ENCODE measurements around the gene LSM10. TPM values are rescaled to one million over a fixed set of nuclear protein-coding genes. Genes with fewer than 3 reads are reported as not detected.

Gene LSM10
- total and polyA plus RNA-seq, 8 donors = 5.1 to 261 (median 55.6) TPM

GRCh38 chr1:36392836-36393235, 4.9 kb downstream of the LSM10 start:
- TF ChIP-seq POLR2AphosphoS5 (IDR thresholded peaks at IDR 0.05) (no peak), CTCF (IDR thresholded peaks at IDR 0.05) (no peak), POLR2A (IDR thresholded peaks at IDR 0.05) (no peak), EP300 (IDR thresholded peaks at IDR 0.05) (no peak)
- Histone ChIP-seq H3K4me3 (no peak overlapping the region), H3K4me1 (peaks cover 10 to 47% (median 29%) of the 10 kb centered on the region in 4 donors), H3K9me3 (no peaks in the 10 kb centered on the region), H3K27me3 (no peaks in the 10 kb centered on the region), H3K27ac (no peak overlapping the region), H3K36me3 (peaks cover 29 to 50% (median 47%) of the 10 kb centered on the region in 4 donors)
- no peak for DNase-seq
- intact Hi-C loops (cut with DNase I; ENCODE audit: low total_unique reads) = no loop called here
- 83 to 94% (median 92%) methylated on average over 4 of the region's 4 CpGs for WGBS, 5 donors

DNA sequence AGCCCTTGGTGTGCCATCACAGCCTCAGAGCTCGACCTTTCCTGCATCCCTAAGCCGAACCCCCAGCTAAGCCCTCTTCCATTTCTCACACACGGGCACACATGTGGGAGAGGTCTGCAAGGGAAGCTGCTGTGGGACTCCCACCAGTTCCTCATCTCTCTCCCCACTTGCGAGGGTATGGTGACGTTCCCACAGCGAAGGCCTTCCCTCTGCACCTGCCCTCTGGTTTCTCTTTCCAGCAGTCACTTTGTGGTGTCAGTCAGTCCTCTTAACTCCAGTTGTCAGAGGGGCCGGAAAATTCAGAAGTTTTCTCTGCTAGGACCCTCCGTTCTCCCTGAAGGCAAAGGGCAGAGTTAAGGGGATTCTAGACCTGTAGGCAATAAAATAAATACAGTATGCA, 6.4 kb downstream of the LSM10 start:
- no peak for DNase-seq
- no peak overlapping the region for H3K4me3 ChIP-seq
- H3K27ac ChIP-seq = peak overlapping the region in 2 of 5 donors; percentile 98
- no peaks in the 10 kb centered on the region for H3K9me3 ChIP-seq
- peaks cover 29 to 50% (median 47%) of the 10 kb centered on the region in 4 donors for H3K36me3 ChIP-seq
- H3K27me3 ChIP-seq = no peaks in the 10 kb centered on the region
- TF ChIP-seq POLR2AphosphoS5 (IDR thresholded peaks at IDR 0.05) = no peak
- intact Hi-C loops (cut with DNase I; ENCODE audit: low total_unique reads) = no loop called here
- WGBS, 5 donors = 87 to 97% (median 94%) methylated on average over 8 of the region's 8 CpGs
- peaks cover 17 to 51% (median 34%) of the 10 kb centered on the region in 4 donors for H3K4me1 ChIP-seq

- Histone ChIP-seq H3K27me3 (no peaks in the 10 kb centered on the region), H3K4me3 (no peak overlapping the region), H3K27ac (peak overlapping the region in 3 of 5 donors; percentile 98), H3K36me3 (peaks cover 29 to 50% (median 47%) of the 10 kb centered on the region in 4 donors), H3K4me1 (peaks cover 14 to 45% (median 31%) of the 10 kb centered on the region in 4 donors), H3K9me3 (no peaks in the 10 kb centered on the region)
- 87 to 95% (median 92%) methylated on average over 2 of the region's 2 CpGs for WGBS, 5 donors
- no peak for DNase-seq
- TF ChIP-seq CTCF (IDR thresholded peaks at IDR 0.05) (no peak), POLR2AphosphoS5 (IDR thresholded peaks at IDR 0.05) (no peak), EP300 (IDR thresholded peaks at IDR 0.05) (no peak), POLR2A (IDR thresholded peaks at IDR 0.05) (no peak)
- intact Hi-C loops (cut with DNase I; ENCODE audit: low total_unique reads) = no loop called here
Observed at GRCh38 chr1:36390411-36390810, 7.3 kb downstream of the LSM10 start.

GRCh38 chr1:36389999-36390398, 7.7 kb downstream of the LSM10 start:
- H3K27ac ChIP-seq = peak overlapping the region in 3 of 5 donors; percentile 98
- no peaks in the 10 kb centered on the region for H3K27me3 ChIP-seq
- 88 to 94% (median 91%) methylated on average over 1 of the region's 1 CpG for WGBS, 5 donors
- TF ChIP-seq POLR2AphosphoS5 (IDR thresholded peaks at IDR 0.05) (no peak), POLR2A (IDR thresholded peaks at IDR 0.05) (no peak), EP300 (IDR thresholded peaks at IDR 0.05) (no peak), CTCF (IDR thresholded peaks at IDR 0.05) (no peak)
- H3K4me3 ChIP-seq = no peak overlapping the region
- no peaks in the 10 kb centered on the region for H3K9me3 ChIP-seq
- no peak for DNase-seq
- peaks cover 29 to 50% (median 47%) of the 10 kb centered on the region in 4 donors for H3K36me3 ChIP-seq
- H3K4me1 ChIP-seq = peaks cover 16 to 41% (median 29%) of the 10 kb centered on the region in 4 donors
- intact Hi-C loops (cut with DNase I; ENCODE audit: low total_unique reads) = no loop called here

DNA sequence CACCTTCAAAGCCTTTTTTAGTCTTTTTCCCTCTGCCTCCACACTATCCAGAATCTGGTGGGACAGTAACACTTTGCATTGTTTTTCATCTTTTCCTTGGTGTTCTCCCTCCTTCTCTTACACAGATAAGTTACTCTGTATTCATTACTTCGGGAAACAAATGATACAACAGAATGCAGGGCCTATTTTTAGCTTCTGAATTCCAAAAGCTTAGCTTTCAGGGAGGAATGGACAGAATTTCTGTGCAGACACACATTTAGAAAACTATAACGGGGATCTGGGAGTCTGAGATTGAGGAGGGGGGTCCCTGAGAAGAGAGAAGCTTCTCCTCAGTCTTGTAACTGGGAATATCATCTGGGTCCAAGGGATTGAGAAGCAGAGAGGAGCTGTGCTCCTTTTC, 8.4 kb downstream of the LSM10 start:
- H3K9me3 ChIP-seq = no peaks in the 10 kb centered on the region
- 65 to 86% (median 81%) methylated on average over 2 of the region's 2 CpGs for WGBS, 5 donors
- intact Hi-C loops (cut with DNase I; ENCODE audit: low total_unique reads) = no loop called here
- TF ChIP-seq CTCF (IDR thresholded peaks at IDR 0.05) = no peak
- no peak for TF ChIP-seq POLR2AphosphoS5 (IDR thresholded peaks at IDR 0.05)
- TF ChIP-seq POLR2A (IDR thresholded peaks at IDR 0.05) = no peak
- TF ChIP-seq EP300 (IDR thresholded peaks at IDR 0.05) = no peak
- peaks cover 24 to 45% (median 34%) of the 10 kb centered on the region in 4 donors for H3K4me1 ChIP-seq
- DNase-seq = no peak
- no peaks in the 10 kb centered on the region for H3K27me3 ChIP-seq
- peaks cover 29 to 48% (median 46%) of the 10 kb centered on the region in 4 donors for H3K36me3 ChIP-seq
- H3K27ac ChIP-seq = peak overlapping the region in 4 of 5 donors; percentile 98 to 99 (median 98)
- no peak overlapping the region for H3K4me3 ChIP-seq

Data from stomach (tissue), 9 donors.